ENCODE data around the gene NAA30. TPM values are rescaled to one million over a fixed set of nuclear protein-coding genes. Genes with fewer than 3 reads are reported as not detected.

The NAA30 gene
- total RNA-seq, 1 experiment from 2014 or later: 14.0 TPM

DNA sequence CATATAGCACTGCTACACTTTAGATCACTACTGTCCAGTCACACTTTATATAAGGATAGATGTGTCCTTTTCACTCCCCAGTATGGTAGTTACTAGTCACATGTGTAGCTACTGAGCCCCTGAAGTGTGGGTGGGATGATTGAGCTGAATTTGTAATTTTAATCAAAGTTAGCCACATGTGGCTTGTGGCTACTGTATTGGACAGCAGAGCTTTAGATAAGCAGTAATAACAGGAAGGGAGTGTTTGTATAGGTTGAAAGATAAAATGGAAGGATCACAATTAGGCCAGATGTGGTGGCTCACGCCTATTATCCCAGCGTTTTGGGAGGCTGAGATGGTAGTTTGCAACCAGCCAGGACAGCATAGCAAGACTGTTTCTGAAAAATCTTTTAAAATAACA lies 23.5 kb downstream of the NAA30 start:
- Histone ChIP-seq H3K9ac (ENCODE audit: low read length) (no peak overlapping the region), H3K9me2 (ENCODE audit: insufficient read depth) (no peaks in the 10 kb centered on the region), H2AFZ (ENCODE audit: low read depth, low read length, poor library complexity, severe bottlenecking) (no peak overlapping the region), H3K4me2 (ENCODE audit: low read length) (no peak overlapping the region), H3K36me3 (ENCODE audit: control insufficient read depth in 1 of 2, insufficient read depth in 2 of 2, low read length in 2 of 2) (peaks cover 0 to 10% of the 10 kb centered on the region in 2 experiments; a peak in 2 of 4 replicates), H3K4me3 (replicated peaks in 1 of 2; ENCODE audit: low read depth in 1 of 2, low read length in 2 of 2) (no peak overlapping the region), H3K9me3 (ENCODE audit: control insufficient read depth in 1 of 2, insufficient read depth in 1 of 2, low read depth in 1 of 2, low read length in 2 of 2) (no peaks in the 10 kb centered on the region), H3K27ac (ENCODE audit: low read depth, low read length) (no peak overlapping the region), H3K79me2 (ENCODE audit: insufficient read depth, low read length) (no peaks in the 10 kb centered on the region), H3K4me1 (ENCODE audit: control insufficient read depth in 1 of 2, insufficient read depth in 2 of 2, low read length in 2 of 2) (no peaks in the 10 kb centered on the region), H3K27me3 (ENCODE audit: insufficient read depth, low read length) (no peaks in the 10 kb centered on the region), H4K20me1 (ENCODE audit: insufficient read depth) (no peaks in the 10 kb centered on the region)
- POLR2A ChIA-PET: no interaction called here
- DNase-seq (ENCODE audit: low read depth, low spot score) (no peak), ATAC-seq (no peak)
- BruUV-seq (replicated peaks): no TSS peak
- intact Hi-C loops (cut with micrococcal nuclease): no loop called here
- RAD21 ChIA-PET (ENCODE audit: low non-redundant PET in 1 of 2, low total read pairs in 2 of 2, uncharacterized antibody in 2 of 2, unreplicated experiment in 2 of 2): no interaction called here
- TF ChIP-seq POLR2A (IDR thresholded peaks at IDR 0.05; ENCODE audit: borderline replicate concordance, extremely low read depth, insufficient read depth, insufficient read length) (no peak), SIN3A (IDR thresholded peaks at IDR 0.05; ENCODE audit: low read depth) (no peak), SP1 (IDR thresholded peaks at IDR 0.05; ENCODE audit: low read depth) (no peak), JUND (IDR thresholded peaks at IDR 0.05) (no peak), EZH2 (IDR thresholded peaks at IDR 0.05) (no peak), TCF7L2 (IDR thresholded peaks at IDR 0.05; ENCODE audit: borderline replicate concordance, extremely low read depth, insufficient read depth, insufficient read length) (no peak), YY1 (IDR thresholded peaks at IDR 0.05; ENCODE audit: extremely low read depth, insufficient replicate concordance, low read depth, low read length) (no peak), POLR2AphosphoS5 (IDR thresholded peaks at IDR 0.05; ENCODE audit: low read depth, low read length) (no peak), RAD21 (IDR thresholded peaks at IDR 0.05; ENCODE audit: low read depth) (no peak), SRF (IDR thresholded peaks at IDR 0.05; ENCODE audit: low read depth) (no peak), CEBPB (IDR thresholded peaks at IDR 0.05; ENCODE audit: low read depth) (no peak), EZH2phosphoT487 (IDR thresholded peaks at IDR 0.05; ENCODE audit: borderline replicate concordance) (no peak), ZFX (IDR thresholded peaks at IDR 0.05) (no peak), CBX3 (IDR thresholded peaks at IDR 0.05; ENCODE audit: low read depth) (no peak), EGR1 (IDR thresholded peaks at IDR 0.05; ENCODE audit: low read depth) (no peak), FOSL1 (IDR thresholded peaks at IDR 0.05; ENCODE audit: low read depth) (no peak)
- TF ChIP-seq, protein P1, sequence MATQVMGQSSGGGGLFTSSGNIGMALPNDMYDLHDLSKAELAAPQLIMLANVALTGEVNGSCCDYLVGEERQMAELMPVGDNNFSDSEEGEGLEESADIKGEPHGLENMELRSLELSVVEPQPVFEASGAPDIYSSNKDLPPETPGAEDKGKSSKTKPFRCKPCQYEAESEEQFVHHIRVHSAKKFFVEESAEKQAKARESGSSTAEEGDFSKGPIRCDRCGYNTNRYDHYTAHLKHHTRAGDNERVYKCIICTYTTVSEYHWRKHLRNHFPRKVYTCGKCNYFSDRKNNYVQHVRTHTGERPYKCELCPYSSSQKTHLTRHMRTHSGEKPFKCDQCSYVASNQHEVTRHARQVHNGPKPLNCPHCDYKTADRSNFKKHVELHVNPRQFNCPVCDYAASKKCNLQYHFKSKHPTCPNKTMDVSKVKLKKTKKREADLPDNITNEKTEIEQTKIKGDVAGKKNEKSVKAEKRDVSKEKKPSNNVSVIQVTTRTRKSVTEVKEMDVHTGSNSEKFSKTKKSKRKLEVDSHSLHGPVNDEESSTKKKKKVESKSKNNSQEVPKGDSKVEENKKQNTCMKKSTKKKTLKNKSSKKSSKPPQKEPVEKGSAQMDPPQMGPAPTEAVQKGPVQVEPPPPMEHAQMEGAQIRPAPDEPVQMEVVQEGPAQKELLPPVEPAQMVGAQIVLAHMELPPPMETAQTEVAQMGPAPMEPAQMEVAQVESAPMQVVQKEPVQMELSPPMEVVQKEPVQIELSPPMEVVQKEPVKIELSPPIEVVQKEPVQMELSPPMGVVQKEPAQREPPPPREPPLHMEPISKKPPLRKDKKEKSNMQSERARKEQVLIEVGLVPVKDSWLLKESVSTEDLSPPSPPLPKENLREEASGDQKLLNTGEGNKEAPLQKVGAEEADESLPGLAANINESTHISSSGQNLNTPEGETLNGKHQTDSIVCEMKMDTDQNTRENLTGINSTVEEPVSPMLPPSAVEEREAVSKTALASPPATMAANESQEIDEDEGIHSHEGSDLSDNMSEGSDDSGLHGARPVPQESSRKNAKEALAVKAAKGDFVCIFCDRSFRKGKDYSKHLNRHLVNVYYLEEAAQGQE (IDR thresholded peaks at IDR 0.05; ENCODE audit: low read depth): no peak
- TF ChIP-seq, protein P2, sequence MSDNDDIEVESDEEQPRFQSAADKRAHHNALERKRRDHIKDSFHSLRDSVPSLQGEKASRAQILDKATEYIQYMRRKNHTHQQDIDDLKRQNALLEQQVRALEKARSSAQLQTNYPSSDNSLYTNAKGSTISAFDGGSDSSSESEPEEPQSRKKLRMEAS (IDR thresholded peaks at IDR 0.05): no peak
- TF ChIP-seq, protein P3, sequence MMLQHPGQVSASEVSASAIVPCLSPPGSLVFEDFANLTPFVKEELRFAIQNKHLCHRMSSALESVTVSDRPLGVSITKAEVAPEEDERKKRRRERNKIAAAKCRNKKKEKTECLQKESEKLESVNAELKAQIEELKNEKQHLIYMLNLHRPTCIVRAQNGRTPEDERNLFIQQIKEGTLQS (IDR thresholded peaks at IDR 0.05): no peak
- TF ChIP-seq, protein P4, sequence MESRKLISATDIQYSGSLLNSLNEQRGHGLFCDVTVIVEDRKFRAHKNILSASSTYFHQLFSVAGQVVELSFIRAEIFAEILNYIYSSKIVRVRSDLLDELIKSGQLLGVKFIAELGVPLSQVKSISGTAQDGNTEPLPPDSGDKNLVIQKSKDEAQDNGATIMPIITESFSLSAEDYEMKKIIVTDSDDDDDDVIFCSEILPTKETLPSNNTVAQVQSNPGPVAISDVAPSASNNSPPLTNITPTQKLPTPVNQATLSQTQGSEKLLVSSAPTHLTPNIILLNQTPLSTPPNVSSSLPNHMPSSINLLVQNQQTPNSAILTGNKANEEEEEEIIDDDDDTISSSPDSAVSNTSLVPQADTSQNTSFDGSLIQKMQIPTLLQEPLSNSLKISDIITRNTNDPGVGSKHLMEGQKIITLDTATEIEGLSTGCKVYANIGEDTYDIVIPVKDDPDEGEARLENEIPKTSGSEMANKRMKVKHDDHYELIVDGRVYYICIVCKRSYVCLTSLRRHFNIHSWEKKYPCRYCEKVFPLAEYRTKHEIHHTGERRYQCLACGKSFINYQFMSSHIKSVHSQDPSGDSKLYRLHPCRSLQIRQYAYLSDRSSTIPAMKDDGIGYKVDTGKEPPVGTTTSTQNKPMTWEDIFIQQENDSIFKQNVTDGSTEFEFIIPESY (IDR thresholded peaks at IDR 0.05; ENCODE audit: extremely low read depth, insufficient replicate concordance, low read length): no peak
- CTCF ChIA-PET: no interaction called here
